Measurements from ENCODE around the gene OXCT1. TPM values are rescaled to one million over a fixed set of nuclear protein-coding genes. Genes with fewer than 3 reads are reported as not detected.

The OXCT1 gene
- total and polyA plus RNA-seq, 2 of the 13 experiments (the other 11 are each of a cell fraction or from before 2014, with no cell fraction given), result 0.92 to 4.7 TPM

DNA sequence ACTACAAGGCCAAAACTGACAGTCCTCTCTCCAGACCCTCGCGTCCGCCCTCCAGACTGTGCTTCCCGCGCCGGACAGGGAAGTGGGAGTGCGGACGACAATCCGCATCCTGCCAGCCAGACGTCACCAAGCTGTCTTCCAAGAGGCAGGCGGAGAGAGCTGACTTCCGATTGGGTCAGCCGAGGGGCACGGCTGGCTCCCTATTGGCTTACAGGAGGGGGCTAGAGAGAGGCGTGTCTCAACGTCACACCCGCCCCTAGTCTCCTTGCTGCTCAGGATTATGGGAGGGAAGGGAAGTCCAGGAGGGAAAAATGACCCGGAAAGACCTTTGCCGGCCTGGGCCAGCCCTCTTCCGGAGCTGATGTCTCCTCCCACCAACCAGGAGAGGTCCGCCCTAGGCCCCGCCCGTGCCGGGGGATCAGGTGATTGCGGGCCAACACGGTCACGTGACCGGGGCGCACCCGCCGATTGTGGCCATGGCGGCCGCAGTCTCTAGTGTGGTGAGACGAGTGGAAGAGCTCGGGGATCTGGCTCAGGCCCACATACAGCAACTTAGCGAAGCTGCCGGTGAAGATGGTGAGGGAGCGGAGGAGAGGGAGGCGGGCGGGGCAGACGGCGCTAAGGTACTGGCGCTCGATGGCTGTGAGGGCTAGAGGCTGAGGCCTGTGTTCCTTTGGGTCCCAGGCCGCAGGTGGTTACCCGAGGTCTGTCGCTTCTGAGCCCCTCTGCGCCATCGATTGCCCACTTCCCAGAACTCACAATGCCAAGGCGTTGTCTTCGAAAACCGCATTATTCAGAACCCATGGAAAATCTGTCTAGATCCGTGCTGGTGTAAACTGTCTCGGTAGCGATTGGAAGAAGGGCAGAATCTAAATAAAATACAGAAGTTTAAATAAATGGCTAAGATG, 33.9 kb upstream of the OXCT1 start, which contains the start of gene RIMOC1 (continued):
- TF ChIP-seq ZFP82 (CRISPR knock-in tag; IDR thresholded peaks at IDR 0.05; ENCODE audit: borderline replicate concordance) (0 out of 2 replicates have a peak, but pooled peaks have one; percentile 23), ZNF605 (CRISPR knock-in tag; IDR thresholded peaks at IDR 0.05) (peak; percentile 94), NRL (CRISPR knock-in tag; IDR thresholded peaks at IDR 0.05; ENCODE audit: borderline replicate concordance) (peak; percentile 97), PRPF4 (IDR thresholded peaks at IDR 0.05; ENCODE audit: low read depth, low read length, poor library complexity, severe bottlenecking) (no peak), ZNF775 (CRISPR knock-in tag; IDR thresholded peaks at IDR 0.05; ENCODE audit: borderline replicate concordance) (no peak), YEATS2 (CRISPR knock-in tag; IDR thresholded peaks at IDR 0.05; ENCODE audit: borderline replicate concordance) (peak; percentile 97), NONO (IDR thresholded peaks at IDR 0.05) (no peak), NONO (CRISPR knock-in tag; conservative IDR thresholded peaks at IDR 0.05) (peak; percentile 62), MXD1 (CRISPR knock-in tag; IDR thresholded peaks at IDR 0.05) (peak; percentile 79; the same call in 1 of the 2 replicates), ZNF776 (CRISPR knock-in tag; IDR thresholded peaks at IDR 0.05) (peak; percentile 75; the same call in 1 of the 2 replicates), ZNF343 (CRISPR knock-in tag; IDR thresholded peaks at IDR 0.05) (peak; percentile 81; the same call in 1 of the 2 replicates), HDAC6 (IDR thresholded peaks at IDR 0.05; ENCODE audit: low read depth, low read length) (no peak), REXO4 (CRISPR knock-in tag; IDR thresholded peaks at IDR 0.05; ENCODE audit: borderline replicate concordance) (no peak), ZNF337 (CRISPR knock-in tag; IDR thresholded peaks at IDR 0.05; ENCODE audit: borderline replicate concordance, low read depth) (no peak), MBNL3 (CRISPR knock-in tag; conservative IDR thresholded peaks at IDR 0.05) (no peak)
- TF ChIP-seq, protein P1, sequence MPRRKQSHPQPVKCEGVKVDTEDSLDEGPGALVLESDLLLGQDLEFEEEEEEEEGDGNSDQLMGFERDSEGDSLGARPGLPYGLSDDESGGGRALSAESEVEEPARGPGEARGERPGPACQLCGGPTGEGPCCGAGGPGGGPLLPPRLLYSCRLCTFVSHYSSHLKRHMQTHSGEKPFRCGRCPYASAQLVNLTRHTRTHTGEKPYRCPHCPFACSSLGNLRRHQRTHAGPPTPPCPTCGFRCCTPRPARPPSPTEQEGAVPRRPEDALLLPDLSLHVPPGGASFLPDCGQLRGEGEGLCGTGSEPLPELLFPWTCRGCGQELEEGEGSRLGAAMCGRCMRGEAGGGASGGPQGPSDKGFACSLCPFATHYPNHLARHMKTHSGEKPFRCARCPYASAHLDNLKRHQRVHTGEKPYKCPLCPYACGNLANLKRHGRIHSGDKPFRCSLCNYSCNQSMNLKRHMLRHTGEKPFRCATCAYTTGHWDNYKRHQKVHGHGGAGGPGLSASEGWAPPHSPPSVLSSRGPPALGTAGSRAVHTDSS (CRISPR knock-in tag; conservative IDR thresholded peaks at IDR 0.05), result 0 out of 2 replicates have a peak, but pooled peaks have one; percentile 73
- TF ChIP-seq, protein P2, sequence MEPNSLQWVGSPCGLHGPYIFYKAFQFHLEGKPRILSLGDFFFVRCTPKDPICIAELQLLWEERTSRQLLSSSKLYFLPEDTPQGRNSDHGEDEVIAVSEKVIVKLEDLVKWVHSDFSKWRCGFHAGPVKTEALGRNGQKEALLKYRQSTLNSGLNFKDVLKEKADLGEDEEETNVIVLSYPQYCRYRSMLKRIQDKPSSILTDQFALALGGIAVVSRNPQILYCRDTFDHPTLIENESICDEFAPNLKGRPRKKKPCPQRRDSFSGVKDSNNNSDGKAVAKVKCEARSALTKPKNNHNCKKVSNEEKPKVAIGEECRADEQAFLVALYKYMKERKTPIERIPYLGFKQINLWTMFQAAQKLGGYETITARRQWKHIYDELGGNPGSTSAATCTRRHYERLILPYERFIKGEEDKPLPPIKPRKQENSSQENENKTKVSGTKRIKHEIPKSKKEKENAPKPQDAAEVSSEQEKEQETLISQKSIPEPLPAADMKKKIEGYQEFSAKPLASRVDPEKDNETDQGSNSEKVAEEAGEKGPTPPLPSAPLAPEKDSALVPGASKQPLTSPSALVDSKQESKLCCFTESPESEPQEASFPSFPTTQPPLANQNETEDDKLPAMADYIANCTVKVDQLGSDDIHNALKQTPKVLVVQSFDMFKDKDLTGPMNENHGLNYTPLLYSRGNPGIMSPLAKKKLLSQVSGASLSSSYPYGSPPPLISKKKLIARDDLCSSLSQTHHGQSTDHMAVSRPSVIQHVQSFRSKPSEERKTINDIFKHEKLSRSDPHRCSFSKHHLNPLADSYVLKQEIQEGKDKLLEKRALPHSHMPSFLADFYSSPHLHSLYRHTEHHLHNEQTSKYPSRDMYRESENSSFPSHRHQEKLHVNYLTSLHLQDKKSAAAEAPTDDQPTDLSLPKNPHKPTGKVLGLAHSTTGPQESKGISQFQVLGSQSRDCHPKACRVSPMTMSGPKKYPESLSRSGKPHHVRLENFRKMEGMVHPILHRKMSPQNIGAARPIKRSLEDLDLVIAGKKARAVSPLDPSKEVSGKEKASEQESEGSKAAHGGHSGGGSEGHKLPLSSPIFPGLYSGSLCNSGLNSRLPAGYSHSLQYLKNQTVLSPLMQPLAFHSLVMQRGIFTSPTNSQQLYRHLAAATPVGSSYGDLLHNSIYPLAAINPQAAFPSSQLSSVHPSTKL (CRISPR knock-in tag; IDR thresholded peaks at IDR 0.05), result peak; percentile 81
- TF ChIP-seq, protein P3, sequence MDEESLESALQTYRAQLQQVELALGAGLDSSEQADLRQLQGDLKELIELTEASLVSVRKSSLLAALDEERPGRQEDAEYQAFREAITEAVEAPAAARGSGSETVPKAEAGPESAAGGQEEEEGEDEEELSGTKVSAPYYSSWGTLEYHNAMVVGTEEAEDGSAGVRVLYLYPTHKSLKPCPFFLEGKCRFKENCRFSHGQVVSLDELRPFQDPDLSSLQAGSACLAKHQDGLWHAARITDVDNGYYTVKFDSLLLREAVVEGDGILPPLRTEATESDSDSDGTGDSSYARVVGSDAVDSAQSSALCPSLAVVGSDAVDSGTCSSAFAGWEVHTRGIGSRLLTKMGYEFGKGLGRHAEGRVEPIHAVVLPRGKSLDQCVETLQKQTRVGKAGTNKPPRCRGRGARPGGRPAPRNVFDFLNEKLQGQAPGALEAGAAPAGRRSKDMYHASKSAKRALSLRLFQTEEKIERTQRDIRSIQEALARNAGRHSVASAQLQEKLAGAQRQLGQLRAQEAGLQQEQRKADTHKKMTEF (CRISPR knock-in tag; IDR thresholded peaks at IDR 0.05), result peak; percentile 97
- TF ChIP-seq, protein P4, sequence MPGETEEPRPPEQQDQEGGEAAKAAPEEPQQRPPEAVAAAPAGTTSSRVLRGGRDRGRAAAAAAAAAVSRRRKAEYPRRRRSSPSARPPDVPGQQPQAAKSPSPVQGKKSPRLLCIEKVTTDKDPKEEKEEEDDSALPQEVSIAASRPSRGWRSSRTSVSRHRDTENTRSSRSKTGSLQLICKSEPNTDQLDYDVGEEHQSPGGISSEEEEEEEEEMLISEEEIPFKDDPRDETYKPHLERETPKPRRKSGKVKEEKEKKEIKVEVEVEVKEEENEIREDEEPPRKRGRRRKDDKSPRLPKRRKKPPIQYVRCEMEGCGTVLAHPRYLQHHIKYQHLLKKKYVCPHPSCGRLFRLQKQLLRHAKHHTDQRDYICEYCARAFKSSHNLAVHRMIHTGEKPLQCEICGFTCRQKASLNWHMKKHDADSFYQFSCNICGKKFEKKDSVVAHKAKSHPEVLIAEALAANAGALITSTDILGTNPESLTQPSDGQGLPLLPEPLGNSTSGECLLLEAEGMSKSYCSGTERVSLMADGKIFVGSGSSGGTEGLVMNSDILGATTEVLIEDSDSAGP (CRISPR knock-in tag; IDR thresholded peaks at IDR 0.05; ENCODE audit: borderline replicate concordance), result peak; percentile 96
